CD4-positive, alpha-beta memory T cell (primary cell): ENCODE measurements around the gene EIF2B2. TPM values are rescaled to one million over a fixed set of nuclear protein-coding genes. Genes with fewer than 3 reads are reported as not detected.

Source experiments
- CTCF ChIA-PET: fragments of 350-600 bp; sonication (Branson Sonifier 250); formaldehyde crosslinking; loops from one replicate; lab custom pipeline; 2021; ENCODE audit warnings: inconsistent platforms; ENCODE audit not compliant: partially characterized antibody; lab: Charles Lee
- POLR2A ChIA-PET: fragments of 350-600 bp; sonication (Branson Sonifier 250); formaldehyde crosslinking; loops from one replicate; lab custom pipeline; 2021; ENCODE audit not compliant: partially characterized antibody; lab: Charles Lee
- DNase-seq, 5 donors: peaks; one replicate each; pipeline versions ENCODE4 v3.0.0 to v3.0.0-alpha.2; 2020 to 2022; ENCODE audit warnings: mixed read lengths in 1 of 5
- H3K27ac ChIP-seq: one replicate; pipeline ENCODE4 v1.7.0; 2013; ENCODE audit warnings: low read depth, low read length
- H3K27me3 ChIP-seq: 2 replicates; pipeline ENCODE4 v1.7.0; 2013; ENCODE audit warnings: mild to moderate bottlenecking, low read length, moderate library complexity; ENCODE audit not compliant: insufficient read depth
- H3K36me3 ChIP-seq: 2 replicates; pipeline ENCODE4 v1.7.0; 2013; ENCODE audit warnings: mild to moderate bottlenecking, low read length, moderate library complexity; ENCODE audit not compliant: insufficient read depth
- H3K4me1 ChIP-seq: 2 replicates; pipeline ENCODE4 v1.7.0; 2013; ENCODE audit warnings: mild to moderate bottlenecking, low read length, moderate library complexity; ENCODE audit not compliant: insufficient read depth
- H3K4me3 ChIP-seq, 2 donors: one replicate each; pipeline ENCODE4 v1.7.0; 2013; ENCODE audit warnings: low read length in 2 of 2, mild to moderate bottlenecking in 1 of 2
- H3K9me3 ChIP-seq, 2 donors: one replicate each; pipeline ENCODE4 v1.7.0; 2013; ENCODE audit warnings: low read length in 2 of 2, control low read depth in 1 of 2; ENCODE audit not compliant: control insufficient read depth in 1 of 2
- H3K27ac Mint-ChIP-seq, 7 donors: one replicate each; pipeline ENCODE4 v1.8.0; 2020 to 2021; ENCODE audit warnings: mixed read lengths in 7 of 7, mild to moderate bottlenecking in 6 of 7, inconsistent platforms in 3 of 7, moderate library complexity in 3 of 7
- H3K27me3 Mint-ChIP-seq, 2 donors: one replicate each; pipeline ENCODE4 v1.8.0; 2020 to 2021; ENCODE audit warnings: mixed read lengths in 2 of 2
- H3K36me3 Mint-ChIP-seq, 2 donors: one replicate each; pipeline ENCODE4 v1.8.0; 2020 to 2021; ENCODE audit warnings: mixed read lengths in 2 of 2, inconsistent platforms in 1 of 2, mild to moderate bottlenecking in 1 of 2
- H3K4me1 Mint-ChIP-seq, 4 donors: one replicate each; pipeline ENCODE4 v1.8.0; 2020 to 2021; ENCODE audit warnings: mixed read lengths in 4 of 4, mild to moderate bottlenecking in 1 of 4
- H3K4me3 Mint-ChIP-seq, 8 donors: one replicate each; pipeline ENCODE4 v1.8.0; 2020 to 2021; ENCODE audit warnings: mixed read lengths in 8 of 8, mild to moderate bottlenecking in 7 of 8, moderate library complexity in 6 of 8, inconsistent platforms in 3 of 8
- H3K9me3 Mint-ChIP-seq, 8 donors: one replicate each; pipeline ENCODE4 v1.8.0; 2020 to 2021; ENCODE audit warnings: mixed read lengths in 8 of 8, mild to moderate bottlenecking in 5 of 8, inconsistent platforms in 3 of 8, moderate library complexity in 1 of 8
- intact Hi-C: fragments of 100-400 bp; cut with micrococcal nuclease; formaldehyde crosslinking; loops from one replicate; pipeline ENCODE4 v1.15.1; 2023
- polyA plus RNA-seq, 2 donors: library from polyadenylated mRNA; unstranded; fragments of 300-500 nt; fragmentation: Illumina TruSeq; gene quantifications; one replicate each; pipeline ENCODE4 v1.2.3, GENCODE V29; 2021
- total RNA-seq, 2 experiments: library from RNA; stranded (reverse); gene quantifications; one replicate each; pipeline ENCODE4 v1.2.3, GENCODE V29; 2021

The EIF2B2 gene
- total and polyA plus RNA-seq, 4 experiments from 2014 or later = 31.3 to 38.8 (median 32.2) TPM

GRCh38 chr14:74963178-74963704, 39.5 kb upstream of the EIF2B2 start:
- H3K4me1 ChIP-seq = no peaks in the 10 kb centered on the region
- ChIA-PET POLR2A (no interaction called here), CTCF (no interaction called here)
- H3K27me3 ChIP-seq = no peaks in the 10 kb centered on the region
- peaks cover 0 to 7% of the 10 kb centered on the region in 2 donors for H3K27me3 Mint-ChIP-seq
- peak overlapping the region in 1 of 8 donors; percentile 7 for H3K4me3 Mint-ChIP-seq
- peak overlapping the region in 1 of 7 donors; percentile 27 for H3K27ac Mint-ChIP-seq
- H3K9me3 Mint-ChIP-seq = no peaks in the 10 kb centered on the region
- H3K4me3 ChIP-seq = no peak overlapping the region
- intact Hi-C loops = no loop called here
- H3K4me1 Mint-ChIP-seq = no peaks in the 10 kb centered on the region
- DNase-seq = no peak
- no peaks in the 10 kb centered on the region for H3K36me3 ChIP-seq
- H3K36me3 Mint-ChIP-seq = no peaks in the 10 kb centered on the region
- H3K27ac ChIP-seq = no peak overlapping the region
- H3K9me3 ChIP-seq = no peaks in the 10 kb centered on the region

DNA sequence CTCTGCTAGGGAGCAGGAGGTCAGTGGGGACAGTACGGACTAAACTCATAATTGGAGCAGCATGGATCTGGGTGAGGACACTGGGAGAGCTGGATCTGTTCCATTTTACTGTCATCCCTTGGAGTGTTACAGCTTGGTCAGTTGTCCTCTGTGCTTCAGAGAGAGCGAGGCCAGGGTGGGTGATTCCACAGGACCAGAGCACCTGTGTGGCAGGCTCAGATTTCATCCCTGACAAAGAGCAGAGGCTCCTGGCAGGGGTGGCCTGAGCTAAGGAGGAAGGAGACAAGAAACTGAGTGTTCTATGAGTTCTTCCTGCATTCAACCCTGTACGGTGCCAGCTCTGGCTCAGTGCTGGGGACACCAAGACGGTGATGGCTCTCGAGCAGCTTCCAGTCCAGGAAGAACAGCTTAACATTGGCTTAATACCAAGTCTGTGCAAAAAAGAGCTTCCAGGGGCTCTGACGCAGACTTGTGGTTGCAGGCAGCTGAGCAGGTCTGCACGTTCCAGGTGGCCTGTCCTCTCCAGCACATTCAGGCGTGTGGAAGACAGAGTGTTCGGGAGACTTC, 38.9 kb upstream of the EIF2B2 start:
- POLR2A ChIA-PET = interaction anchor here (1.1 kb wide), 1 partner anchor 60 kb away, joined by 3 read pairs; no protein-coding TSS in a partner anchor
- Mint-ChIP-seq H3K4me1 (no peaks in the 10 kb centered on the region), H3K36me3 (no peaks in the 10 kb centered on the region), H3K9me3 (no peaks in the 10 kb centered on the region), H3K27me3 (peaks cover 0 to 7% of the 10 kb centered on the region in 2 donors), H3K4me3 (peak overlapping the region in 1 of 8 donors; percentile 7), H3K27ac (peak overlapping the region in 1 of 7 donors; percentile 36)
- Histone ChIP-seq H3K36me3 (no peaks in the 10 kb centered on the region), H3K4me3 (no peak overlapping the region), H3K9me3 (no peaks in the 10 kb centered on the region), H3K27ac (no peak overlapping the region), H3K27me3 (no peaks in the 10 kb centered on the region), H3K4me1 (no peaks in the 10 kb centered on the region)
- DNase-seq = no peak
- intact Hi-C loops = no loop called here
- CTCF ChIA-PET = interaction anchor here (0.8 kb wide), 1 partner anchor 18 kb away, joined by 3 read pairs; no protein-coding TSS in a partner anchor

- Mint-ChIP-seq H3K4me1 (no peaks in the 10 kb centered on the region), H3K27me3 (peaks cover 0 to 7% of the 10 kb centered on the region in 2 donors), H3K36me3 (no peaks in the 10 kb centered on the region), H3K4me3 (no peak overlapping the region), H3K9me3 (no peaks in the 10 kb centered on the region), H3K27ac (no peak overlapping the region)
- H3K4me1 ChIP-seq = no peaks in the 10 kb centered on the region
- no peak for DNase-seq
- H3K4me3 ChIP-seq = no peak overlapping the region
- ChIA-PET POLR2A (interaction anchor here (1.1 kb wide), 1 partner anchor 59 kb away, joined by 3 read pairs; no protein-coding TSS in a partner anchor), CTCF (no interaction called here)
- H3K27ac ChIP-seq = no peak overlapping the region
- intact Hi-C loops = no loop called here
- H3K36me3 ChIP-seq = no peaks in the 10 kb centered on the region
- H3K27me3 ChIP-seq = no peaks in the 10 kb centered on the region
- H3K9me3 ChIP-seq = no peaks in the 10 kb centered on the region
Measured at GRCh38 chr14:74964787-74965485, 37.8 kb upstream of the EIF2B2 start.

- Mint-ChIP-seq H3K36me3 (no peaks in the 10 kb centered on the region), H3K27me3 (peaks cover 0 to 7% of the 10 kb centered on the region in 2 donors), H3K4me1 (no peaks in the 10 kb centered on the region), H3K27ac (peak overlapping the region in 1 of 7 donors; percentile 69), H3K9me3 (no peaks in the 10 kb centered on the region), H3K4me3 (peak overlapping the region in 1 of 8 donors; percentile 26)
- H3K4me3 ChIP-seq = no peak overlapping the region
- ChIA-PET POLR2A (no interaction called here), CTCF (no interaction called here)
- no peaks in the 10 kb centered on the region for H3K9me3 ChIP-seq
- H3K27ac ChIP-seq = no peak overlapping the region
- intact Hi-C loops = no loop called here
- no peaks in the 10 kb centered on the region for H3K36me3 ChIP-seq
- DNase-seq = no peak
- no peaks in the 10 kb centered on the region for H3K4me1 ChIP-seq
- H3K27me3 ChIP-seq = no peaks in the 10 kb centered on the region
Measured at GRCh38 chr14:74965486-74966153, 37.1 kb upstream of the EIF2B2 start.

DNA sequence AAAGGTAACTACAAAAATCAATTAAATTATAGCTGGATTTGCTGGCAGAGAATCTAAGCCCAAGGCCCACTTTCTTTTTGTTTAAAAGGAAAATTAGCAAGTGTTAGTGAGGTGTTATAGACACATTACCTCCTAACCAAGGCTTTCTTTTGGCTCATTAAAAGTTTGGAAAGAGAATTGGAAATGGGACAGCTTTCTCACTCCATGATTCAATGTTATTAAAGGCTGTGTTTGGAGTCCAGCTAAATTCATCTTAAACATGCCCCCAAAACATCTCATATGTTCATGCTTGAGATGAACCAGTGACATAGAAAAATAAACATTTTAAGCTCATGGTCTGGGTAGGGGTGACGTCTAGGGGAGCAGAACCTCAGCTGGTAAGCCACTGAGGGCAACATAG, 33.9 kb upstream of the EIF2B2 start:
- Mint-ChIP-seq H3K4me3 (no peak overlapping the region), H3K36me3 (no peaks in the 10 kb centered on the region), H3K27me3 (peaks cover 0 to 6% of the 10 kb centered on the region in 2 donors), H3K4me1 (peaks cover 0 to 3% (median under 1%) of the 10 kb centered on the region in 4 donors), H3K9me3 (no peaks in the 10 kb centered on the region), H3K27ac (no peak overlapping the region)
- intact Hi-C loops = no loop called here
- no peak for DNase-seq
- POLR2A ChIA-PET = no interaction called here
- H3K4me1 ChIP-seq = no peaks in the 10 kb centered on the region
- no peak overlapping the region for H3K27ac ChIP-seq
- no peak overlapping the region for H3K4me3 ChIP-seq
- H3K36me3 ChIP-seq = no peaks in the 10 kb centered on the region
- no peaks in the 10 kb centered on the region for H3K27me3 ChIP-seq
- H3K9me3 ChIP-seq = no peaks in the 10 kb centered on the region
- CTCF ChIA-PET = interaction anchor here (1.0 to 1.2 kb wide), 2 partner anchors 120 to 122 kb away, joined by 3 to 4 read pairs; no protein-coding TSS in a partner anchor

DNA sequence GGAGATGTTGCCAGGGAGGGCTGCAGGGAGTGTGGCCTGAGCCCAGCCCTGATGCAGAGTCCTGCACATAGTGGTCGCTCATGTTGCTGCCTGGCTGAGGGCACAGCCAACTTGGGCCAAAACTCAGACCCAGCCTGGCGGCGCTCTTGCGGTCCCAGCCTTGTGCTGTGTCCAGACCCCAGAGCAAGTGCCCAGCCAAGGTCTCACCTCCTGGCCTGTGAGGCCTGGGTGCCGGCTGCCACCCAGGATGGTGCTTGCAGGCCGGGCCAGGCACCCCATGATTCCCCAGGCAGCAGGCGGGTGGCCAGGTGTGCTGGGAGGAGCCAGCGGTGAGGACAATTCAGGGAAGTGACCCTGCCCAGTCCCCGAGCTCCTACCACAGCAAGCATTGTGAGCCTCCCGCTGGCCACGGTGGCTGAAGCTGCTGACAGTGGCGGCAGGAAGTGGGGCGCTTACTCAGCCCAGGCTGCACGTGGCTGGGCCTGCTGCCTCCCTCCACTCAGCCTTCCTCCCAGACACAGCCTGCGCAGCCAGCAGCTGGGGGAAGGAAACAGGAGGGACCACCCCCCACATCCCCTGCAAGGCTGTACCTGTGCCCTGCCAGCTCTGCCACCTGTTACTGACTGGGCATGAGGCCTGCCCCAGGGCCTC, 29.6 kb upstream of the EIF2B2 start:
- Histone ChIP-seq H3K36me3 (no peaks in the 10 kb centered on the region), H3K4me3 (no peak overlapping the region), H3K27me3 (no peaks in the 10 kb centered on the region), H3K4me1 (no peaks in the 10 kb centered on the region), H3K9me3 (no peaks in the 10 kb centered on the region), H3K27ac (no peak overlapping the region)
- intact Hi-C loops = no loop called here
- POLR2A ChIA-PET = no interaction called here
- Mint-ChIP-seq H3K4me1 (peaks cover 0 to 3% (median under 1%) of the 10 kb centered on the region in 4 donors), H3K27me3 (no peaks in the 10 kb centered on the region), H3K4me3 (no peak overlapping the region), H3K9me3 (no peaks in the 10 kb centered on the region), H3K27ac (no peak overlapping the region), H3K36me3 (no peaks in the 10 kb centered on the region)
- CTCF ChIA-PET = interaction anchor here (1.2 kb wide), 1 partner anchor 27 kb away, joined by 4 read pairs; no protein-coding TSS in a partner anchor
- DNase-seq = no peak
